ENCODE data around the gene LMCD1.

Gene LMCD1

GRCh38 chr3:8485141-8485870, 16.3 kb upstream of the LMCD1 start:
- no peak for DNase-seq

DNA sequence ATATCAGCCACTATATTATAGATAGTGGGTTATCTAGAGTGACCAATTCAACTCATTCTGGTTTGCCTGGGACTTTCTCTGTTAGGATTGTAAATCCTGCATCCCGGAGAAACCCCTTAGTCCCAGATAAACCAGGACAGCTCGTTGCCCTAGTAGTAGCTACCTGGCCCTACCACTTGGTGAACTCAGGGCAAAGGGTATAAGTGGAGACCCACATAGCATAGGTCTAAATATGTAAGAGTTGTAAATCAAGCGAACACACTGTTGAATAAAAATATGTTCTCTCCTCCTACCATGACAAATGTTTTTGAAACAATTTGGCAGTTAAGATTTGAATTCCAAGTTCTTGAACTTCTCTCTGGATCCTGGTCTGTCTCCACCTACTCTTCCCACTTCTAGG, 15.7 kb upstream of the LMCD1 start:
- DNase-seq: no peak

DNA sequence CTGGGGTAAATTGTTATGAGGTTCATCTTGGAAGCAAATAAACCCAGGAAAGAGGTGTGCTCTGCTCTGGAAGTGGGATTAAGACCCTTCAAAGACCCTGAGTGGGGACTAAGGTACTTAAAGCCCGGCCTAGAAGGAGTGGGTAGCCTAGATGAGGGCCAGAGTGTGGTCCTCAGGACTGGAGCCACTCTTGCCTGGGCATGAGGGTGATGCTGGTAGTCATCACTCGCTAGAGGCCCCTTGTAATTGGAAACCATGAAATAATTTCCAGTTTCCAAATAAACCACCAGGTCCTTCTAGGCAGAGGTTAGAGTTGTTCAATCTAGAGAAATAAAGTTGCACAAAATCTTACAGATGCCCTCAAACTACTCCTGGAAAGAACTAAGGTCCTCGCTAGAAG, 15.2 kb upstream of the LMCD1 start:
- DNase-seq: no peak

DNA sequence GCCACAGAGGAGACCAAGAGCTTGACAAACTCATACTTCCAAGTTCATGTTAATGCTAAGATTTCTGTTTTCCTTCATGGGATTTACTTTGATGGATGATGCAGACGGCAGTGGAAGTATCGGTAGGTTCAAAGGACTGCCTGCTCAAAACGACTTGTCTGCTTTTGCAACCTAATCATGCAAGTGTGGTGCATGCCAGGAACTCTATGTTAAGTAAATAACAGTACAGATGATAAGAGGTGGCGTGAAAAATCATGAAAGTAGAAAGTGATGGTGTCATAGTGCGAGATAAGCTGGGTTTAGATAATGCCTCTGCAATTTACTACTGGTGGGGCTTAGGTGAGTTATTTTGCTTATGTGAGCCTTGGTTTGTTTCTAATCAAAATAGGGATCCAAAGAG, 14.7 kb upstream of the LMCD1 start:
- no peak for DNase-seq

DNA sequence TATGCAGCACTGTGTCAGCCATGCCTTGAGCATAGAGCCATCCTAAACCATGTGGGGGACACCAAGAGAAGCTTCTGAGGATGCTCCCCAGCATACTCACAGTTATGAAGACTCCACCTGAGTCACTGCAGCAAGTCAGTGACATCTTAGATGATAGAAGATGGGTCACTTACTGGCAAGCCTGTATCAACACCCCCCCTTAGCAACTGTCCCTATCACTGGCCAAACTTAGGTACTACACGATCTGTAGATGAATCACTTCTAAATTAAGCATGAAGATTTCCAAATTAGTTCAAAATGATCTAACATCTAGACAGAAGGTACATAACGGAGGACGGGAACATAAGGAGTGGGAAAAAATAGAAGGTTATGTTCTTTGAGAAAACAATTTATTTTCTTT, 13.2 kb upstream of the LMCD1 start:
- no peak for DNase-seq

DNA sequence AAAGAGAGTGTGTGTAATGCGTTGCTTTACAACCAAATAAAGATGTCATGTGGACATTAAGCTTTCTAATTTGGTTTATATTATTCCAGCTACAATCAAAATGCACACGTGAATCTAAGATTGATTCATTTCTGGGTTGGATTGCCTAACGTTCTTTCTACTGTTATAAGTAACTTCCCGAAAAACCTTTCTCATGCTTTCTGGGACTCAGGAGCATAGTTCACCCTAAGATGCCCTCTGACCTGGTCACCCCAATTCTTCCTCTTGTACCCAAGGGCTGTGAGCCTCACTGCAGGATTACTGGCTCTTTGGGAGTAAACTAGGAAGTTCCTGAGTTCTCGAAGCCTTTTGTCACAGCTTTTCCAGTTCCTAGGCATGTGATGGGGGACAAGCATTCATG, 12.7 kb upstream of the LMCD1 start:
- no peak for DNase-seq

- DNase-seq: no peak
These were observed 12.3 kb upstream of the LMCD1 start for GRCh38 chr3:8489278-8489792.

GRCh38 chr3:8490079-8490552, 11.5 kb upstream of the LMCD1 start:
- no peak for DNase-seq

DNA sequence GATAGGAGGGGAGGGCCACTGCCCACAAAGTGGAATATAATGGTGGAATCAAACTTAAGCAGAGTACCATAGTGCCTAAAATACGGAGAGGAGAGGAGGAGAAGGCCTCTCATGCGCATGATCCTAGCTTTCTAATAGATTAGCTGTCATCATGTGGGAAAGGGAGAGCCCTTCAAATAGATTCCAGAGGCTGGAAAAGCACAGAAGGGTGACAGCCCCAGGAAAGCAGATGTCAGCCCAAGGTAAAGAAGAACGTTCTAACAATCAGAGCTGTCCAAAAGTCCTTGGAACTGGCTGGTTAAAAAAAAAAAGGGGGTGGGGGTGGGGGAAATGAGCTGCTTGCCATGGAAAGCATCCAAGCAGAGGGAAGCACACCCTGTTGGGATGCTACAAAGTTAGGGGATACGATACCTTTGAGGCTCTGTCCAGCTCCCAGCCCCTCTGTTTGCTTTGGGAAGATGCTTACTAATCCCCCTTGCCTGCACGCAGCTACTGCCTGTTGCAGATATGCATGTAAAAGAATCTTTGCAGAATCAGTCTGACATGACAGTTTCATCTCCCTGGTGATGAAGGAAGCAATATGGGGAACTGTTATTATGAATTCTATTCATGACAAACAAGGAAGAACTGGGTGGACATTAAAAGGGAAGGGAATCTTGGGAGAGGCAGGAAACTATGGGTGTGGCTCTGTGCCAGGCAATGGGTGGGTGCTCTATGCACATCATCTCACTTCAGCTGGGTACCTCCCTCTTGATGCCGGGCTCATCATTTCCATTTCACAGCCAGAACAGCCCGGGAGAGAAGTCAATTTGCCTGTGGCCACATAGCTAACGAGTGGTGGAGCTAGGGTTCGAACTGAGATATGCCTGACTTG, 10.1 kb upstream of the LMCD1 start:
- DNase-seq: no peak

GRCh38 chr3:8492744-8493511, 8.7 kb upstream of the LMCD1 start:
- DNase-seq: no peak

GRCh38 chr3:8493744-8494143, 7.9 kb upstream of the LMCD1 start:
- no peak for DNase-seq

DNA sequence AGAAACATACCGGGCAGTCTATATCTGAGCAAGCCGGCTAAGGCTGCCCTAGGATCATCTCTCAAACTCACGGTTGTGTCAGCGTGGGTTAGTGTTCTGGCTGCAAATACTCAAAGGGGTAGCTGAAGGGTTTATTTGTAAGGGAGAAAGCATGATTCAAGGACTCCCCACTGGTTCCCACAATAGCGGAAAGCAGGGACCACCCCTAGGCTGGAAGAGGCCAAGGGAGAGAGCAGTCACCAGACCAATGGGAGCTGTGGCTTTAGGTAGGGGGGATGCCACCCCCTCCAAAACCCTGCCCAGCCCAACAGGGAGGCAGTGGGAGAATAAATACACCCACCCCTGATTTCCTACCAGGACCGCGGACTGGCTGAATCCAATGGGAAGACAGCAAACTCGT, 7.3 kb upstream of the LMCD1 start:
- no peak for DNase-seq

- no peak for DNase-seq
These were observed 4.0 kb upstream of the LMCD1 start for GRCh38 chr3:8497582-8497981.

DNA sequence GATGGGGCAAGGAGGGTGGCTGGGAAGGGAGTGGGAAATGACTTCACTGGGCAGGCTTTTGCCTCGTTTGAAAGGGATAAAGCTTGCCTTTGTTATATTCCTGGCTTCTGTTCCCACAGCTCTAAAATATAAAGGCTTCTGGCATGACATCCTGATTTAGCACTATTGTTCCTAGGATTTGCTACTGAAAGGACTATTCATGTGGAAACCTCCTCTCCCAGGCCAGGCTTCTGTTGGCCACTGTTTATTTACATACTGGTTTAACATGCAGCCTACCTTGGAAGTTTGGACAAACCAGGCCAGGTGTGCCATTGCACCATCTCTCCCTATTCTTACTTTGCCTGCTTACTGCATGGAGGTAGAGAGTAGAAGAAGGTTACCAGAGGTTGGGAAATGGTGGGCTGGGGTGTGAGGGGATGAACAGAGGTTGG, 2.4 kb upstream of the LMCD1 start:
- no peak for DNase-seq

DNA sequence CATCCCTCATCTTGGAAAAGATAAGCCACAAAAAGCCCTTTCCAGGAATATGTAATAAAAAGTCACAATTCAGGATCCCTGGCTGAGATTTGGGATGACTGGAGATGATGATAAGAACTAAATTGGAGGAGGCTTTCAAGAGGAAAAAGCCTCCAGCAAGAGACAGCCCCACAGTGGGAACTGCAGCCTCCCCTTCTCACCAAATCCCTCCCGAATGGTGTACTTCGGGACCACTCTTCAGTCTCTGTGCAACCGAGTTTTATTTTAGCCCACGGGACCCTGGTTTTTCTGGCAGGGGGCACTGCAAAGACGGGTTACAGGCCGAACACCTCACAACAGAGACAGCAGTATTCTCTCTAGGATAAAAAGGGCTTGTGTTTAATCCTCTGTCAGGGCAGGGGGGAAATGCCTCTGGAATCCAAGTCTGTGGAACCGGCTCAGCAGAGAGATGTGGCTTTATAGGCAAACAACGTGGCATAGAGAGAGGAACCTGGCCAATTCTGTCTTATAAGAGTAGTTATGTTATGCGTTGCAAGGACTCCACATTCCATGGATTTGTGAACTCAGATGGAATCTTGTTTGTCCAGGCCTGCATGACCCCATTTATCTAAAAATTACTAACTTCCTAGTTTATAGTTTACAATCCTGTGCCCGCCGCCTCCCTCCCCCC, 1.2 kb upstream of the LMCD1 start:
- DNase-seq: no peak

- DNase-seq: no peak
These were observed 643 bp upstream of the LMCD1 start for GRCh38 chr3:8500989-8501370.

DNA sequence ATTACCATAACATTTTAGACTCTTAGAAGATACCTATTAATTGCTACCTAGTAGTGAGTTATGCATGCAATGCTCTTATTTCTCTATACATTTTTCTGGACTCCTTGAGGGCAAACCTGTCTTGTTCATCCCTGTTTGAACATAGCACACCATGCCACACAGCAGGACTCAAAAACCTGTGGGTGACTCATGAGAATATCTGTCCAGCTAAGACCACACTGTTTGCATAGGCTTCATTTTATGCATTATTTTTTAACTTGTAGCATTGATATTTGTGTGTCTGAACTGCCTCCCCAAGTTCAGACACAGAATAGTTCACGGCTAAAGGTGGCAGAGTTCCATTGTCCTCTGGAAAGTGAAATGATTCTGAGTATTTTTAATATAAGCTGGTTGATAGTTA, 1.8 kb downstream of the LMCD1 start:
- DNase-seq: no peak

DNA sequence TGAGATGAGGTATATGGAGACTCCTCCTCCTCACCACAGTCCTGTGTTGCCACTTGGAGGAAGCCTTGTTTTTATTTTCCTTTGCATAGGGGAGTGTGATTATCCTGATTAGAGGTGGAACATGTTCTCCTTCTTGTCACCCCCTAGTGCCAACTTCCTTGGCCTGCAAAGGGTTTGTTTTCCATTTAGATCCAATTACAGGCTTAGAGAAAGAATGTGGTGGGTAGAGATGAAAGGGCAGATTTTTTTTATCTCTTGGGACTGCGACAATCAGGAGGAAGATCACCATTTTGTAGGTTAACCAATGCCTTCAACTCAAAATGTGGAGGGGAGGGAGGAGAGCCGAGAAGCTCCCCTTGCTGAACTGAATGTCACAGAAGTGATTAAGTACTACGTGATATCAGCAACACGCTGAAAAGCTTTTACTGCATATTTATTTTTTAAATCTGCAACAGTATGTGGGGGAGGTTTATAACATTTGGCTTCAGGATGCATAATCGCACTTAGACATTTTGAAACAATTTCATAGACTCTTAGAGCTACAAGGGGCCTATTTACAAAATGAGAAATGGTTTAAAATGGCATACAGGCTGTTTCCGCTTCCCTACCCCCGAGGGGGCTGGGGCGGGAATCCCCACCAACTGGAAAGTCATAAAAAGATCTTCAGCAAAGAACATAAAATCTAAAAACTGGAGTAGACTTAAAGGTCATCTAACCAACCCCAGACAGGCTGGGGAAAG, 2.4 kb downstream of the LMCD1 start:
- DNase-seq: no peak

DNA sequence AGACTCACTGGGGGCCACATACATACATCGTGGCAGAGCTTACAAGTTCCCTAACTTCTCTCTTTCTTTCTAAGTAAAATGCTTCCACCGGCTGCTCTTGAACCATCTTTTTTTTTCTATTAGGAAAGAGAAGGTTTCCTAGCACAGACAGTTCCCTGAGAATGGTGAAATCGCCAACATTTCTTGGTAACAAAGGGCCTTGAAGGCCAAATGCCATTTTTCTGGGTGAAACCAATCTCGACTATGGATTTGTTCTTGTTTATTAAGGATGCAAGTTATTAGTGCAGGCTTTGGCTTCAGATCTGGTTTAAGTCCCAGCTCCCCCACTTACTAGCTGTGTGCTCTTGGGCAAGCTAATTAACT, 3.0 kb downstream of the LMCD1 start:
- DNase-seq: no peak

- no peak for DNase-seq
These were observed 4.0 kb downstream of the LMCD1 start for GRCh38 chr3:8505621-8506020.

GRCh38 chr3:8506571-8507061, 5.0 kb downstream of the LMCD1 start:
- DNase-seq: no peak

GRCh38 chr3:8507496-8507895, 5.9 kb downstream of the LMCD1 start:
- no peak for DNase-seq
